Measurements from ENCODE around the gene MYO6.

Gene MYO6

GRCh38 chr6:75761489-75761888 lies 12.4 kb downstream of the MYO6 start:
- TF ChIP-seq CTCF (IDR thresholded peaks at IDR 0.05; ENCODE audit: low read depth, low read length, missing control alignments), result no peak
- no peak overlapping the region for H3K4me3 ChIP-seq (replicated peaks; ENCODE audit: low read depth, low read length)
- no peak for DNase-seq (ENCODE audit: extremely low read depth, low read depth)

- TF ChIP-seq CTCF (IDR thresholded peaks at IDR 0.05; ENCODE audit: low read depth, low read length, missing control alignments), result no peak
- H3K4me3 ChIP-seq (replicated peaks; ENCODE audit: low read depth, low read length), result no peak overlapping the region
- no peak for DNase-seq (ENCODE audit: extremely low read depth, low read depth)
Observed at GRCh38 chr6:75762063-75762462, 13.0 kb downstream of the MYO6 start.

- TF ChIP-seq CTCF (IDR thresholded peaks at IDR 0.05; ENCODE audit: low read depth, low read length, missing control alignments), result no peak
- DNase-seq (ENCODE audit: extremely low read depth, low read depth), result no peak
- no peak overlapping the region for H3K4me3 ChIP-seq (replicated peaks; ENCODE audit: low read depth, low read length)
Observed at GRCh38 chr6:75766387-75766786, 17.3 kb downstream of the MYO6 start.

GRCh38 chr6:75770844-75771243 lies 21.8 kb downstream of the MYO6 start:
- no peak overlapping the region for H3K4me3 ChIP-seq (replicated peaks; ENCODE audit: low read depth, low read length)
- DNase-seq (ENCODE audit: extremely low read depth, low read depth), result no peak

GRCh38 chr6:75775219-75775618 lies 26.2 kb downstream of the MYO6 start:
- TF ChIP-seq CTCF (IDR thresholded peaks at IDR 0.05; ENCODE audit: low read depth, low read length, missing control alignments), result no peak
- H3K4me3 ChIP-seq (replicated peaks; ENCODE audit: low read depth, low read length), result no peak overlapping the region
- DNase-seq (ENCODE audit: extremely low read depth, low read depth), result no peak

More at GRCh38 chr6:75770844-75771243, 21.8 kb downstream of the MYO6 start:
- TF ChIP-seq CTCF (IDR thresholded peaks at IDR 0.05; ENCODE audit: low read depth, low read length, missing control alignments), result no peak

GRCh38 chr6:75776461-75776860 lies 27.4 kb downstream of the MYO6 start:
- TF ChIP-seq CTCF (IDR thresholded peaks at IDR 0.05; ENCODE audit: low read depth, low read length, missing control alignments), result no peak
- no peak overlapping the region for H3K4me3 ChIP-seq (replicated peaks; ENCODE audit: low read depth, low read length)
- no peak for DNase-seq (ENCODE audit: extremely low read depth, low read depth)

GRCh38 chr6:75778757-75779156 lies 29.7 kb downstream of the MYO6 start:
- H3K4me3 ChIP-seq (replicated peaks; ENCODE audit: low read depth, low read length), result no peak overlapping the region
- no peak for TF ChIP-seq CTCF (IDR thresholded peaks at IDR 0.05; ENCODE audit: low read depth, low read length, missing control alignments)
- no peak for DNase-seq (ENCODE audit: extremely low read depth, low read depth)

Data from HFF-Myc (cell line).